Measurements from ENCODE around the gene TTLL11.

DNA sequence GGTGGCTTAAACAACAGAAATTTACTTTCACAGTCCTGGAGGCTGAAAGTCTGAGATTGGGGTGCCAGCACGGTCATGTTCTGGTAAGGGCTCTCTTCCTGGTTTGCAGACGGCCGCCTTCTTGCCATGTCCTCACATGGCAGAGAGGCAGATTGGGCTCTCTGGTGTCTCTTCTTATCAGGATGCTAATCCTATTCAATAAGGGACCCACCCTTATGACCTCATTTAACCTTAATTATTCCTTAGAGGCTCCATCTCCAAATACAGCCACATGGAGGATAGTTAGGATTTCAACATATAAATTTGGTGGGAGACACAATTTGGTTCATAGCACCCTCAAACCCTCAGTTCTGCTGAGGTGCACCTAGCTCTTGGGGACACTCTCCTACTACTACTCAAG, 261.2 kb downstream of the TTLL11 start:
- no peak for TF ChIP-seq CHD2 (IDR thresholded peaks at IDR 0.05; ENCODE audit: low read length, partially characterized antibody)
- TF ChIP-seq, protein P1, sequence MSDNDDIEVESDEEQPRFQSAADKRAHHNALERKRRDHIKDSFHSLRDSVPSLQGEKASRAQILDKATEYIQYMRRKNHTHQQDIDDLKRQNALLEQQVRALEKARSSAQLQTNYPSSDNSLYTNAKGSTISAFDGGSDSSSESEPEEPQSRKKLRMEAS (IDR thresholded peaks at IDR 0.05; ENCODE audit: low read depth), result no peak
- TF ChIP-seq SIN3A (IDR thresholded peaks at IDR 0.05; ENCODE audit: borderline replicate concordance, low read depth, low read length), result no peak

Measured in SK-N-SH (cell line).